GM21390 (cell line): ENCODE measurements around the gene CYP26C1.
"Not testable (repeated sequence)": the region's sequence is repeated elsewhere in the genome, so short reads cannot be mapped to it uniquely, and the experiment has no call there.

Source experiments
- ATAC-seq: cut with Tn5 transposase; IDR thresholded peaks from one replicate; pipeline ENCODE4 v1.9.1; 2021; ENCODE audit not compliant: unreplicated experiment

CYP26C1 gene

DNA sequence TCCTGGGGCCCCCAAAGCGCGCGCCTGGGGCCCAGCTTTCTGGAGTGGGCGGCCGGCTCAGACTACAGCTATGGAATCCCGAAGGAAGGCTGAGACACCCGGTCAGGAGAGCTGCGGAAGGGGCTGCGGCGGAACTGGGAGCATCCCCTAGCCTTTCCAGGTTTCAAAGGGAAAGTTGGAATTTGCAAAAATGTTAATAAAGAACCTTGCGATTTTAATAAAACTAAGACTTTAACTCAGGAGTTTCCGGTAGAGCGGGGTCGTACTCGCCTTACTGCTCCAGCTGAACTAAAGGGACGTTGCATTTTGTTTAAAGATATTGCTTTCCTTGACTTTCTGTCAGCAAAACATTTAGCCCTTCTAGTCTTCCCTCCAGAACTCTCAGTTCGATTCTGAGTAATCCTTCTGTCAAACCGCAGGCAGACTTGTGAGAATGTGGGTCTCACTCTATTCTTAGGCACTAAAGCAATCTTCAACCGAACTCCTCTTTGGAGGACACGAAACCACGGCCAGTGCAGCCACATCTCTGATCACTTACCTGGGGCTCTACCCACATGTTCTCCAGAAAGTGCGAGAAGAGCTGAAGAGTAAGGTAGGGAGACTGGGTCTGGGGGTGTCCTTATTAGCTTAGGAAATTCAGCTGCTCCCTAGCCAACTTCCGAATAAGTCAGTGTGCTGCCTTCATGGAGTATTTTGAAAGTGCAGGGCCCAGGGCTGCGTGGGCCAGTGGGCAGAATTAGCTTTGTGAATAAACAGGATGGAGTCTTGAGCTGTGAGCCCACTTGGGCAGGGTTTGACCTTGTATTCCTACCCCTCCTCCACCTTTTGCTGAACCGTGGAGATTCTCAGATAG, 15.0 kb downstream of the CYP26C1 start:
- no peak for ATAC-seq

DNA sequence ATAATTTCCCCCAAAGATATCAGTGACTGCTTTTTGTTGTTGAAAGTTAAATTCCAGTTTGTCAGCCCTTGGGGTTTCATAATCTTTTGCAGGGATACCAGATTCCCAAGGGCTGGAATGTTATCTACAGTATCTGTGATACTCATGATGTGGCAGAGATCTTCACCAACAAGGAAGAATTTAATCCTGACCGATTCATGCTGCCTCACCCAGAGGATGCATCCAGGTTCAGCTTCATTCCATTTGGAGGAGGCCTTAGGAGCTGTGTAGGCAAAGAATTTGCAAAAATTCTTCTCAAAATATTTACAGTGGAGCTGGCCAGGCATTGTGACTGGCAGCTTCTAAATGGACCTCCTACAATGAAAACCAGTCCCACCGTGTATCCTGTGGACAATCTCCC, 16.3 kb downstream of the CYP26C1 start:
- no peak for ATAC-seq

DNA sequence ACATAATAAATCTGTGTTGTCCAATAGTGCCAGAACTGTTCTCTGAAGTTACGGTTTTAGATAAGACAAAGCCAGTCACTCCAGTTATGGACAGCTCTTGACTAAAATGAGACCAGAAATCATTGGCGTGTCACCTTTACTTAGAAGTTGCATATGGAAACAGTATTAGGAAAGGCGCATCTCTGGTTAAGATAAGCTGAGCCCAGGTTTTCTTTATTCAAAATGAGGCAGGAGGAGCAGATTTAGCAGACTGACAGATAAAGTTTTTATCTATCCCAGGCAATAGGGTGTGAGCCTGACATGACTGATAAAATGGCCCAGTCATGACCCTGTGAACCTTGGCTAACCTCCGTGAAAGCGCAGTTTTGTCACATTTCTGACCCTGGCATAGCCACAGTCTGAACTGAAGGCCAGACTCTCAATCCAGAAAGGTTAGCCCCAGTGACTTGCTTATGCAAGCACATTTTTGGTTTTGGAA, 17.3 kb downstream of the CYP26C1 start:
- ATAC-seq: no peak

DNA sequence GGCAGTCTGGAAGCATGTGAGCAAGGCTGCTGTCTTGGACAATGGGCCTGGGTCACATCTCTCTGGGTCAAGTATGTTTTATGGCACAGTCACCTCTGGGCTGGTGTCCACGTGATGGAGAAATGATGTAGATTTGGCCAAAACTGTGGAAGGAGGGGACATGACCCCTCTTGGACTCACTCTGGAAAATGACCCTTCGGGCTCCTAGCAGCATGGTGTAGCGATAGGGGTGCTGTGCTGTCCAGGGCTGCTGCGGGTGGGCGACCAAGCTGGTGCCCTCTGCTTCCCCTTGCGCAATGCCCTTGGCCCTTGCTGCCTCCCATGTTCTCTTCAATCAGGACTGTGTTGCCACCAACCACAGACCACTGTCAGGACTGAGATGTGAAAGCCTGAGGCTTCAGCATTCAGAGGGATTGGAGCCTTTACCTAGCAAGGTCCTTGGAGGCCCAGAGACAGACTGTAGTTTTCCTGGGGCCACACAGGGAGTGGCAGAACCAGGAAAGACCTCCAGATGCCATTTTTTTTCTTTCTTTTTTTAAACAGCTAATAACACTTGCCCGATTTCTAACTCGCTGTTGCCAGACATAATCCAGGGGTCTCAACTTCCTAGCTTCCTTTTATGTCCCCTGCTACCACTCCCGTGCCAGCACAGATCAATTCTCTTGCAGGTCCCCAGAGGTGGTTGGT, 19.2 kb downstream of the CYP26C1 start:
- no peak for ATAC-seq

DNA sequence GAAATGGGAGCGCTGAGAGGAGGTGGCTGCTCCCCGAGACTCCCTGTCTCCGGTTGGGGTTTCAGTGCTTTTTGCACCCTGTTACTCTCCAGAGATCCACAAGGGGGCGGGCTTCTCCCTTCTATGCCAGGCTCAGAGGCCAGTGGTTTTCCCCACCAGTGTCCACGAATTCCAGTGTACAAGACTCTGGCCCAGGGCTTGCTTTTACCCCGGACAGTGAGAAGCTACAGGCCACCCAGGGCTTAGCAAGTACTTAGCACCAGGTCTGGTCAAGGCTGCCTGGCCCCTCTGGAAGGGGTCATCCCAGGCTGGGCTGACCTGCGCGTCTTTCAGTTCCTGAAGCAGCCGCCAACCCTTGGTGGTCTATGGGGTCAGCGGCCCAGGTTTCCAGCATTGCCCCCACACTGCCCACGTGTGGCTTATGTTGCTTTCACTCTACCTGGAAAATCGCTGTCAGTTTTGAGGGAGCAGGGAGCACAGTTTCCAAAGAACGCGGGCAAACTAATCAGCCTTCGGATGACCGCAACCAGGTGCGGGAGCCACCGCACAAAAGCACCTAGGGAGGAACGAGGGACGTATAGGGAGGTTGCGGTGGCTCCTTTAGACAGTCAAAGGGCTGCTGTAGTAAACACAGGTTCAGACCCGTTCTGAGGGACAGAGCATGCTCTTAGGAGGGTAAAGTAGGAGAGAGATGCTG, 19.9 kb downstream of the CYP26C1 start:
- no peak for ATAC-seq

DNA sequence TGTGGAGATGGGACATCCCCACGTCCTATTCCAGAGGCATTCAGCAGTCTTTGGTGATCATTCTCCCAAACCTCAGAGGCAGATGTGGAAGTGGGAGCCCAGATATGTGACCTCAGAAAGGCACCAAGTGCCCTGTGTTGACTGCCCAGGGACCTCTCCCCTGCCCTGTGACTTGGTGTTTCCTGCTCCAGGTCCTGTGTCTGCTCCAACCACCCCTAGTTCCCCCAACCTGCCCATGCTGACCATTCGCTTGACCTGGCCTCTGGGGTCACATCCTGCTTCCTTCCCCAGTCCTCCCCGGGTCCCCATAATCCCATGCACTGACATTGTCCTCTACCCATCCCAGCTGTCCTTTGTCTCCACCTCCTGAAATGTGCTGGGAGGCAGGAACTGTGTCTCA, 20.7 kb downstream of the CYP26C1 start:
- no peak for ATAC-seq

DNA sequence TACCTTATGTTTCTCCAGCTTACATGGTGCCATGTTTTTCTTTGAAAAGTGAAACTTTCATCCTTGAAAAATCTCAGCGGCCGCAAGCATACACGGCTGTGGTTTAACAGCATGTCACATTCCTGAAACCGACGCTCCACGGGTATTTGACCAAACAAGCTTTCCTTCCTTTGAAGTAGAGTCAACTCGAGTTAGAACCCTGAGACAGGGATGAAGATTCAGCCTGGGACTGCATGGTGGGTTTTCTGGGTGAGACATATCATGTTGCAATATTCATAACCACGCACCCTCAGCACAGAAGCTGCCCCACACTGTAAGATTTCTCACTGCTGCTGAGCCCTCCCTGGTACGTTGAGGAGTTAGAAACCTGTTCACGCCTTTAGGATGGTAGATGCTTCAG, 21.2 kb downstream of the CYP26C1 start:
- ATAC-seq: no peak

DNA sequence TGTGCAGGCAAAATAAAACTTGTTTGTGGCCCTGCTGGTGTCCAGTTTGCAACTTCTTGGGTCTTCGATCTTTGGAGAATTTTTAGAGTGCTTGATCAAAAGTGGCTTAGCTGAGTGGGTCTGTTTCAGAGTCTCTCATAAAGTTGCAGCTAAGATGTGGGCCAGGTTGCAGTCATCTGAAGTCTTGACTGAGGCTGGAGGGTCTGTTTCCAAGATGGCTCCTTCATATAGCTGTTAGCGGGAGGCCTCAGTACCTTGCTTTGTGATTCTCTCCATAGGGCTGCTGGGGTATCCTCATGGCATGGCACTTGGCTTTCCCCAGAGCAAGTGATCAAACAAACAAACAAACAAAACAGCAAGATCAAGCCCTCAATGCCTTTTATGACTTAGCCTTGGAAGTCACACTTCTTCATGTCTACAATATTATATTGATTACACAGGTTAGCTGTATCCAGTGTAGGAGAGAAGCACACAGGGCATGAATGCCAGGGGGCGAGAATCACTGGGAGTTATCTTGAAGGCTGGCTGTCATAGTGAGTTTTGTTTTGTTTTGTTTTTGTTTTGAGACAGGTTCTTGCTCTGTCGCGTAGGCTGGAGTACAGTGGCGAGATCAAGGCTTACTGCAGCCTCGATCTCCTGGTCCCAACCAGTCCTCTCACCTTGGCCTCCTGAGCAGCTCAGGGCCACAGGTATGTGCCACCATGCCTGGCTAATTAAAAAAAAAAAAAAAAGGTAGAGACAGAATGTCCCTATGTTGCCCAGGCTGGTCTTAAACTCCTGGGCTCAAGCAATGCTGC, 23.3 kb downstream of the CYP26C1 start:
- ATAC-seq: no peak

DNA sequence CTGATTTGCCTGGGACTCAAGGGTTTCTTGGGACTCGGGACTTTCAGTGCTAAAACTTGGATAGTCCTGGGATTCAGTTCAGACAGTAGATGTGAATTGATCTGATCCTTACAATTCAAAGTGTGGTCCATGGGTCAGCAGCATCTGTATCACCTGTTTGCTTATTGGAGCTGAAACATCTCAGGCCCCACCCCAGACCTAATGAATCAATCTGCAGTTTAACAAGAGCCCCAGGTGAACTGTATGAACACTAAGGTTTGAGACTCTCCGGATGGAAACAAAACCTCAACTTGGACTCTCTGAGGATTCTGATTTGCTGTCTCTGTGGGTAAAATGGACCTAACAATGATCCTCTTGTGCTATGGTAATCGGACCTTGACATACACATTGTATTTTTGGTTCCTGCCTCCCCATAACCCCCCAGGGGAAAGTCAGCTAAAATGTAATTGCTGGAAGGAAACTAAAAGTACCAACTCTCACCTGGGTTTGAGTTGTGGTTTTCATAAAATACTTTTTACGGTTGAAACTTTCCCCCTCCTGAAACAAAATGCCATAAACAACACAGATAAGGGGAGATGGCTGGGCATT, 24.8 kb downstream of the CYP26C1 start:
- ATAC-seq: no peak

DNA sequence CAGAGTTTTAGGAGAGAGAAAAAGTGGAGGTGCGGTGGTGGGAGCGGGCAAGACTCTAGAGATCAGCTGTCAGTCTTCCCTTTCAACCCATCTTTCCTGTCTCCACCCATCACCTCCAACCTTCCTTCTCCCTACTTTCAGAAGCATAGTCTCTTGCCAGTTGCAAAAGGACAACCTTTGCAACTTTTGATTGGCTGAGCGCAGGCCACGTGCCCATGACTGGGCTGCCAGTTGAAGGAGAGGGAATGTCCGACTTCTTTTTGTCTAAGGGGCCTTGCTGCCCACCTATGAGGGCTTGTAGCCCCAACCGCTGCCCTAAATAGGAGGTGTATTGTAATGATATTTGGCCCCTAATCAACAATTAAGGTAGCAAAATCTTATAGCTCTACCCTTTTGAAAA, 25.7 kb downstream of the CYP26C1 start:
- ATAC-seq: no peak

DNA sequence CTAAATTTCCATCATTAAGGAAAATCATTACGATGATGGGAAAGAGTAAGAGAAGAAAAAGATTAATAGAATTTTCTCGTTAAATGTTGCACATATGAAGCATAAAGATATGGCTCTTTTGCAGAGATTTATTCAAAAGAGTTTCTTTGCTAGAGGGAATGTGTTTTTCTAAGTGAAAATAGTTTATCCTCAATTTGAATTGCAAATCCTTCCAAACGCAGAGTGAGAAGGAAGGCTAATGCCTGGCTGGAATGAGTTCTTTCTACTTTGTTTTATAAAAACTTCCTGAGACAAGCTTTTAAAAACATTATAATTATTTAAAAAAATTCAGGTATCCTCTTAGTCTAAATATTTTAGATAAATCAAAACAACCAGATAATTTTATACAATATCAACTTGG, 27.2 kb downstream of the CYP26C1 start:
- no peak for ATAC-seq

DNA sequence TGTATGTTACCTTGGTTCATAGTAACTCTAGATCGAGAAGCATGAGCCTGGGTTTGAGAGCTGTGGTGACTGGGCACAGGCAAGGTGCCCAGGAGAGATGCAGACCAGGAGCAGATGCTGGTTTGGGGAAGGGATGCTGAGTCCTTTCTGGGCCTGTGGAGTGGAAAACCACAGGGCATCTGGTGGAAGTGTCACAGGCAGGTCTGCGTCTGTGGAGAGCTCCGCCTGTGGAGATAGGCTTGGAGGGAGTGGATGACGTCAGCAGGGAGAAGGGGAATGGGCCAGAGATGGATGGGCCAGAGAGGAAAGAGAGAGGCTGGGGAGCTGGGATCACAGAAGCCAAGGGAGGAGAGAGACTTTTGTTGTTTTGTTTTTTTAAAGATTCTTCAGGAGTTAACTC, 27.9 kb downstream of the CYP26C1 start:
- ATAC-seq: no peak

DNA sequence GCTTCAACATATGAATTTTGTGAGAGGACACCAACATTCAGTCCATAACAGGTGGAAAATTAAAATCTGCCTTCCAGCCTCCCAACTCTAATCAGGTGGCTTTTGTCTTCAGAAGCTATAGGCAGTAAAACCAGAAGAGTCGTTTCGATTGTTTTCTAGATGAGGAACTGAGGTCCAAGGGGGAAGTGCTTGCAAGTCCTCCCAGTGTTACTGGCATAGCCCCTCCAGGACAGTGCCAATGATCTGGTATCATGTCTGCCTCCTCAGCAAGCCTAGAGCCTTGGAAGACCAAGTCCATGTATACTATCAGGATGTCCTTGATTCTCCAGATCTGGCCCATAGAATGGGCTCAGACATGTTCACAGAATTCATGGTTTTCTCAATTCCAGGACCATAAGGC, 30.0 kb downstream of the CYP26C1 start:
- ATAC-seq: no peak

DNA sequence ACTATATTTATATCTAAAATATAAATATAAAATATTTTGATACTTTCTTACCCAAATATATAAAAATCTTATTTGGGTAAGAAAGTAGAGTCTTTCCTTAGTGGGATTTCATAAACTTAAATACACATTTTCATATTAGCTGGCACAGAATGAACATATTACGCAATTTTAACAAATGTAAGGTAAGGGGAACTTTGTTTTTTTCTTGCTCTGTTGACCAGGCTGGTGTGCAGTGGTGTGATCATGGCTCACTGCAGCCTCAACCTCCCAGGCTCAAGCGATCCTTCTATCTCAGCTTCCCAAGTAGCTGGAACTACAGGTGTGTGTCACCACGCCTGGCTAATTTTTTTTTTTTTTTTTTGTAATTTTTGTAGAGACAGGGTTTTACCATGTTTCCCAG, 31.4 kb downstream of the CYP26C1 start:
- no peak for ATAC-seq

DNA sequence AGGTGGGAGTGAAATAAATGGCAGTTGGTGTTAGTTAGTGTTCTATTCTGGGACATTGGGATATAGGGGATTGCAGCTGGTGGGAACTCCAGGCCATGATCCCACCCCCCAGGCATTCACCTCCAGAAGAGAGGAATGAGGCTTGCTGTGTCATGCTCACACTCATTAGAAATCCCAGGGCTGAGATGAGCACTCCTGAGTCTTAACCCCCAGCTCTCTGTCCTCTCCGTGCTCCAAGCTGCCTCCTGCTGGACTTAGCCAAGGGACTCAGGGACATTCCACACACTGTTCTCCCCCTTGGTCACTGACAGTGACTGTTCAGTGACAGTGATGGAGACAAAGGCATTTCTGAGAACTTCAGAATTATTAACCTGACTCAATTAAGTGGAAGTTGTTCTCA, 34.6 kb downstream of the CYP26C1 start:
- ATAC-seq: no peak

DNA sequence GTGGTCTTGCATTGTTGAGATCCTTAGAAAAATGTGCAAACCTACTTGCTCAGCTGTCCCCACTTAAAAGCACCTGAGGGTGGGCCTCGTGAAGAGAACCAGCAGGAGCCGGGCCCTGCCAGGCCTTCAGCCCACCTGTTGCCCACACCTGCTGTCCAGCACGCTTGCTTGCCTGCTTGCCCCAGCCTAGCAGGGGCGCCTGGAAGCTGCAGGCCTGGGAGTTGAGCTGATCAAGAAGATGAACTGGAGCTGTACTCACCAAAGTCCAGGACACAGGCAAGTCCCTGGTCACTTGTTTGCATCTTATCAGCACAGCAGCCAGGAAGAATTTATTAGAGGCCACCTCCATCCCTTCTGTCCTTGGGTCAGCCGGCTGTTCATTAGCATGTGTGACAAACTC, 36.3 kb downstream of the CYP26C1 start:
- no peak for ATAC-seq

DNA sequence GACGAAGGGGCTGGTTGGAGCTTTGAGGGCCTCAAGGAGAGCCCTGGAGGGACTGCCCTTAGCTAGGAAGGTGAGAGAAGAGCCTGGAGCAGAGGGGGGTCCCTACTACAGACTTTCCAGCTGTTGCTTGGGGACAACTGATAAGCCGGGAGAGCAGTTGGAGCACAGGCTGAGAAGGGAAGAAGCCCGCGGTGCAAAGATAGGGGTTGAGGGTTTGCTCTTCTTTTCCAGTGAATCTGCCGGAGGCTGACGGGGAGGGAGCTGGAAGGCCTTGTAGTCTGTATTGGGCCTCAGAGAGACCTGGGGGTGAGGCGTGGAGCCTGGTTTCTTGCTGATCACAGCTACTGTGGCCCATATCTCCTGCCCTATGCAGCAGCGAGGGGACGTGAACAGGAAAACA, 36.8 kb downstream of the CYP26C1 start:
- ATAC-seq: no peak

DNA sequence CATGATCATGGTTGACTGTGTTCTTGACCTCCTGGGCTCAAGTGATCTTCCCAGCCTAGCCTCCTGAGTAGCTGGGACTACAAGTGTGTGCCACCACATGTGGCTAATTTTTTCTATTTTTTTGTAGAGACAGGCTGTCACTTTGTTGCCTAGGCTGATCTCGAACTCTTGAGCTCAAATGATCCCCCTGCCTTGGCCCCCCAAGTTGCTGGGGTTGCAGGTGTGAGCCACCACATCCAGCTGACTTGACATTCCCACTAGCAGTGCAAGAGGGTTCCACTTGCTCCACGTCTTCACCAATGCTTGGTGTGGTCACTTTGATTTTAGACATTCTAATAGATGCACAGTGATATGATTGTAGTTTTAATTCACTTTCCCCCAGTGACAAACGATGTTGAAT, 38.2 kb downstream of the CYP26C1 start:
- no peak for ATAC-seq

DNA sequence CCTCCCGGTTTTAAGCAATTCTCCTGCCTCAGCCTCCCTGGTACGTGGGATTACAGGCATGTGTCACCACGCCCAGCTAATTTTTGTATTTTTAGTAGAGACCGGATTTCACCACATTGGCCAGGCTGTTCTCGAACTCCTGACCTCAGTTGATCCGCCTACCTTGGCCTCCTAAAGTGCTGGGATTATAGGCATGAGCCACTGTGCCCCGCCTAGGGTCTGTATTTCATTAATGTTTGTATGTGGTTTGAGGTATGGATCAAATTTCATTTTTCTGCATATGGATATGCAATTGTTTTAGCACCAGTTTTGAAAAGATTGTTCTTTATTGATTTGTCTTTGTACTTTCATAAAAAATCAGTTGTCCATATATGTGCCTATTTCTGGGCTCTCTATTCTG, 39.1 kb downstream of the CYP26C1 start:
- ATAC-seq: no peak

DNA sequence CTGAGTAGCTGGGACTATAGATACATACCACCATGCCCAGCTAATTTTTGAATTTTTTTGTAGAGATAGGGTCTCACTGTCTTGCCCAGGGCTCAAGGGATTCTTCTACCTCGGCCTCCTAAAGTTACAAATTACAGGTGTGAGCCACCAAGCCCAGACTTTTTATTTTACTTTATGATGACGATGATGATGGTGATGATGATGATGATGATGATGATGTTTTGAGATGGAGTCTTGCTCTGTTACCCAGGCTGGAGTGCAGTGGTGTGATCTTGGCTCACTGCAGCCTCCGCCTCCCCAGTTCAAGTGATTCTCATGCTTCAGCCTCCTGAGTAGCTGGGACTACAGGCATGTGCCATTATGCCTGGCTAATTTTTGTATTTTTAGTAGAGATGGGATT, 40.5 kb downstream of the CYP26C1 start:
- not testable (repeated sequence) for ATAC-seq

DNA sequence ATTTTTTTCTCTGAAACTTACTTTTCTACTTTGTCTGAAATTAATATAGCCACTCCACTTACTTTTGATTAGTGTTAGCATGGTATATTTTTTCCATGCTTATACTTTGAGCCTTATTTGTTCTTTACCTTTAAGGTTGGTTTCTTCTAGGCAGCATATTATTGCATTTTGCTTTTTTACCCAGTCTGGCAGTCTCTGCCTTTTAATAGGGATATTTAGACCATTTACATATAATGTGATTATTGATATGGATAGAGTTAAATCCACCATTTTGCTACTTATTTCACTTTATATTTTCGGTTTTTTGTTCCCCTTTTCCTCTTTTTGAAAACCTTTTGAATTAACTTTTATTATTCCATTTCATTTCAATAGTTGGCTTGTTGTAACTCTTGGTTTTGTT, 43.4 kb downstream of the CYP26C1 start:
- ATAC-seq: no peak
